ENCODE data around the gene DIABLO.

GRCh38 chr12:122199484-122200355, 26.1 kb downstream of the DIABLO start:
- TF ChIP-seq CTCF (conservative IDR thresholded peaks at IDR 0.05) (no peak), EZH2 (IDR thresholded peaks at IDR 0.05; ENCODE audit: low read depth) (no peak)

Data from PC-9 (cell line).